HG02571 (cell line): Measurements from ENCODE around the gene CNKSR1.

Source experiments
- ATAC-seq: cut with Tn5 transposase; IDR thresholded peaks from one replicate; pipeline ENCODE4 v1.9.1; 2021; ENCODE audit warnings: mild to moderate bottlenecking, moderate library complexity; ENCODE audit not compliant: unreplicated experiment

The CNKSR1 gene

DNA sequence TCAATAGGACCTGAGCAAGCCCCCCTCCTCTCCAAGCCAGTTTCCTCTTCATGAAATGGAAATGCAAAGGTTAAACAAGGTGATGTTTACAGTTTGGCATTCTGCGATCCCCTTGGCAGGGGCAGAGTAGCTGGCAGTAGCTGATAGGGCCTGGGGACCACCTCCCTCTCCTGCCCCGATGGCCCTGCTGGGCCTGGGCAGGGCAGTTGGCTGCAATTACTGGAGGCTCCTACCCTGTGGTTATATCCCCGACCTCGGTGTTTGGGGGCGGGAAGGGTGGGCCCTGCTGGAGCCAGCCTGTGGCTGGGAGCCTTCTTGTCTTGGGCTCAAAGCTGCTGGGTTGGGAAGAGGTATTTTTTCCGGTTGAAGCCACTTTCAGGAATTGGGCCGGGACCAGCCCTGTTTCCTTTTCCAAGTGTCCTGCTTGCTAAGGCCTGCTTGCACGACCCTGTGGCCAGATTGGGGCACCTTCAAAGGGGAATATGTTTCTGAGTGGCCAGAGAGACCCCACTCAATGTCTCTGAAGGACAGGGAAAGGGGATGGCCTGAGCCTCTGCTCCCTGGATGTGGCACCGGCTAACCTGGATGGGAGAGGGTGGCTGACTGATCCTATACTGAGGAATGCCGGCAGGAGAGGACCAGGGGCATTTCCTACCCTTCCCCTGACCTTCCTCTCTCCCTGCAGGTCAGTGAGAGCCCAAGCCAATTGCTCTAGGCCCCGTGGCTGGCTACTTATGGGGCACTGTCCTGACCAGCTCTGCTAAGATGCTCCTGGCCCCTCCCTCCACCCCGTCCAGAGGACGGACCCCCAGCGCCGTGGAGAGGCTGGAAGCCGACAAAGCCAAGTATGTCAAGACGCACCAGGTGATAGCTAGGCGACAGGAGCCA lies 16.5 kb upstream of the CNKSR1 start:
- ATAC-seq: no peak

- no peak for ATAC-seq
These were observed 15.7 kb upstream of the CNKSR1 start for GRCh38 chr1:26161415-26162219.

DNA sequence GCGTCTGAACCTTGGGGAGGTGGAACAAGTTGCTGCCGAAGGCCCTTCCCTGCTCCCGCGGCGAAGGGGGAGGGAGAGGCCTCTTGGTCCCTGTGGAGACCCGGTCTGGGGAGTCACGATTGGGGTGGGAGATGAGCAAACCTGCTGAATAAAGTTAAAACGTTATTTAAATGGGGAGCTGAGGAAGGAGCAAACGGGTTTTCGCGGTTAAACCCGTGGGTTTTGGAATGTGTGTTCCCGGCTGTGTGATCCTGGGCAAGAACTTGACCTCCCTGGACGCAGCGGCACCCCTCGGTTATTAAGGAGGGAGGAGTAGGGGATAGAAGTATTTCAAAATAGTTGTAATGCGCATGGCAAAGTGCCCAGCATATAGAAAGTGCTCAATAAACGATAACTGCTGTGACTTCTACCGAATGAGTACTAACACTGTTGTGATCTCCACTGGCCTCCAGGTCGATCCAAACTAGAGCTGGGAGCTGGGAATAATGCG lies 15.0 kb upstream of the CNKSR1 start:
- ATAC-seq: no peak

DNA sequence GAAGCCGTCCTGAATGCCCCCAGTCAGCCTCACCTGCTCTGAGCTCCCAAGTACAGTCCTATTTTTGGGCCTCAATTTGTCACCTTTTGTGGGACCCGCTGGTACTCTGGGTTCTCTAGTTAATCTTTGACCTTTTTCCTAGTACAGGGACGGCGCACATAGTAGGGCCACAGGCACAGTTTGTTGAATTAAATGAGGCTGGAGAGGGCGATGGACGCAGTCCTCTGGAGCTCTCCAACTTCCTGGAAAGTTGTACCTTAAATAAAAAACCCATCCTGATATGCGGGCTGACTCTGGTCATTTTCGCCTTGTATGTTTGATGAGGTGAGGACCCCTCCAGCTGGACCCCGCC lies 13.6 kb upstream of the CNKSR1 start:
- ATAC-seq: no peak

GRCh38 chr1:26164036-26164860 lies 13.0 kb upstream of the CNKSR1 start:
- no peak for ATAC-seq

DNA sequence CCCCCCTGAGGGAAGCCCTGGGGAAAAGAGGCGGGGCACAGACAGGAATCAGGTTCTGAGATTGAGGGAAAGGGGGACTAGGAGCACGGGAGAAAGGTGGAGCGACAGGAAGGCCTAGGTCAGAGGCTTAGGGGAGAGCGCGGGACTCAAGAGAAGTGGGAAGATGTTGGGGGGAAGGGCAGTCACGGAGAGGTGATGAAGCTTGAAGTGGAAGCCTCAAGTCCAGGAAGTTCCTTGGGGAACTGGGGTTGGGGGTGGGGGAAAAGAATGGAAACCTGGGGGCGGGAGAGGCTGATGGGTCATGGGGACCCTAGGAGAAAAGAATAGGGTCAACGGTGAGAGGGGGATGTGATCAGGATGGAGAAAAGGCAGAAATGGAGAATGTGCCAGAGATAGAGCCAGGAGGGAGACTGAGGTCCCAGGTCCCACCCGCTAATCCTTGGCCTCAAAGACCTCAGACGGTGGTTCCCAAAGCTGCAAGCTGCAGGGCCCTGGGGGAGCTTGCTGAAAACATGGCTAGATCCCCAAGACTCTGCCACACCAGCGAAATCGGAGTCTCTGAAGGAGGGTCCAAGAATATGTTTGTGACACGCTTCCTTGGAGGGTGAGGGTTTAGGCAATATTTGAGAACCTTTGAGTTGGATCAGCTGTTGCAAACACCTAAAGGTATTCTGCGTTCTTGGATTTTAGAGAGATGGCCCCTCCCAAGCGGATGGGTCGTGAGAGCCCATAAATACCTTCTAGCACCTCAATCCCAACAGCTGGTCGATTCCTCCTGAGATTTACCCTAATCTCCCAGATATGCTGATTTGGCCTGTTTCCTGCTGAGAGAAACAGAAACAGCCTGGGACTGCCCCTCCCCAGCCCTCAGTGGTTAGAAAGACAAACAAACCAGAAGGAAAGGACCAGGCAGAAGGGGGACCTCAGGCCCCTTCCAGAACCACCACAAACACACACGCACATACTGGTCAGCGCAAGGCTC lies 12.1 kb upstream of the CNKSR1 start:
- no peak for ATAC-seq

DNA sequence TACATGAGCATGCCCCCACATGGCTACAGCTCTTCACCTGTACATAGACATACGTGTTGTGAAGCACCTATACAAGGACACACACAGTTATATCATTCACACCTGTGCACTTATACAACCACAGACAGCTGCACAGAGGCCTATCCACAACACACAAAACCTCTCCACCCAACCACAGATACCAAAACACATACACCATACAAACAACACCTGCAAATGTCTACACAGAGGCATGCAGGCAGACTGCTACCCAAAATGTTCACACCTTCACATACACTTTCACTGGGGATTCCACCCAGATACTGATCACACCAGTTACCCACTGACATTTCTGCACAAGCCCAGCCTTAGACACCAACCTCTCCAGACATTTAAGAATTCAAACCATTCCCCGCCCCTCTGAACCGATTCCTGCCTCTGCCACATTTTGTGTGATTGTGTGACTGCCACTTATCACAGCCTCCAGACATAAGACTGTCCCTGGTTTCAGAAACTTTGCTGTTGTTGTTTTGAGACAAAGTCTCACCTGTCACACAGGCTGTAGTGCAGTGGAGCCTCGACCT lies 10.5 kb upstream of the CNKSR1 start:
- ATAC-seq: no peak

DNA sequence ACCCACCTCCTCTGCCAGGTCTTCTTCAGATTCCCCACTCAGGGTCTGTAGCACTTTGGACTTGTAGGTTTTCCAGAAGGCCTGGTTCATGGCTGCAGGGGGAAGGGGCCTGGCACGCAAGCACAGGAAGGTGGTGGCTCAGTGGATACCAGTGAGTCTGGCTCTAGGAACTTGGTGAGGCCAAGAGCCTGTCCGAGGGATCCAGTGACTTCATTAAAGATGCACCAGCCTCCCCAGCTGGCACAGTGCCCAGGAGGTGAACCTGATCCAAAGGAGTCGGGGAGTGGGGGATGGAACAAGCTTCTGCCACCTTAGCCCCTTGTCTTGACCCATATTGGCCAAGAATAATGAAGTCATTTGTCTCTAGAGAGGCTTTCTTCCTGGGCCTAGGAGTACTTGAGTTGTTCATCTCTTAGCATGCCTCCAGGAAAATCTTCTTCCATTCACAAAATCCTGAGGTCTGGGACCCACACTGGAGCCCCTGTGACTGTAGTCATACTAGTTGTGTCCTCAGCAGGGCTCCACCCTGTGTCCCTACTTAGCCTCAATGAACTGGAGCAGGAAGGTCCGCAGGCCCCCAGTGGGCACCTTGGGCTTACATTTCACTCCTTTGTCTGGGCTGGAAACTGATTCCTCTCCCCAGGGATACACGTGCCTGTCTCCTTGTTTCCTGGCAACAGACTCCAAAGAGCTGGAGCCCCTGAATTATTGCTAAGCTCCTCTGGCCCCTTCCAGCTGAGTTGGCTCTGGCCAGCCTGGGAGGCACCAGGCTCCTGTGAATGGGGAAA lies 8.7 kb upstream of the CNKSR1 start, which contains the start of gene C1orf232:
TSS of gene C1orf232 (minus strand) at position 554 of the 788 bp plus-strand sequence. CDS start at position 90, 464 bp downstream.
- ATAC-seq: no peak

GRCh38 chr1:26169198-26169554 lies 8.1 kb upstream of the CNKSR1 start:
- ATAC-seq: no peak

DNA sequence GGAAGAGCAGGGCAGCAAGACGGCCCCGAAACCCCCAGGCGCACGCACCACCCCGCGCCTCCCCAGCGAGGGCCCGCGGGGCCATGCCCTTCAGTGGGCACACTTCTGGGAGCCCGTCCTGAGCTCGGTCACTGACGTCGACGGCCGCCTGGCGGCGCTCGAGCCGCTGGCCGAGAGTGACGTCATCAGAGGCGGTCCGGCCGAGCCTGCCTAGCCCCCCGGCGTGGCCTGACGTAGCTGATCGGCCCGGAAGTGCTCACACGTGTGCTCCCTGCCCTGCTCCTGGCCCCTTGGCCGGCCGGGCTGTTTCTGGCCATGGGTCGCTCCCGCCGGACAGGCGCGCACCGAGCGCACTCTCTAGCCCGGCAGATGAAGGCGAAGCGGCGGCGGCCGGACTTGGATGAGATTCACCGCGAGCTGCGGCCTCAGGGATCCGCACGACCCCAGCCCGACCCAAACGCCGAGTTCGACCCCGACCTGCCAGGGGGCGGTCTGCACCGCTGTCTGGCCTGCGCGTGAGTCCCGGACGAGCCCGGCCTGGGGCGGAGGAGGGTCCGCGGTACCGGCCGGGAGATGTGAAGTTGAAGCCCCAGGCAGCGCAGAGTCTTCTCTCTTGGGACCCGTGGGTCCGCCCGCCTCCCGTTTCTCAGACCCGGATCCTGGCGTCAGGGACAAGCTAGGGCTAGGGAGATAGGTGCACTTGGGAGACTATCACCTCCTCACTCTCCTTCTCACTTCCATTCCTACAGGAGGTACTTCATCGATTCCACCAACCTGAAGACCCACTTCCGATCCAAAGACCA lies 7.4 kb upstream of the CNKSR1 start, which contains the start of gene ZNF593:
TSS of gene ZNF593 (plus strand) at position 240 of the 803 bp plus-strand sequence. CDS start at position 316, 76 bp downstream.
- ATAC-seq: peak; percentile 85

DNA sequence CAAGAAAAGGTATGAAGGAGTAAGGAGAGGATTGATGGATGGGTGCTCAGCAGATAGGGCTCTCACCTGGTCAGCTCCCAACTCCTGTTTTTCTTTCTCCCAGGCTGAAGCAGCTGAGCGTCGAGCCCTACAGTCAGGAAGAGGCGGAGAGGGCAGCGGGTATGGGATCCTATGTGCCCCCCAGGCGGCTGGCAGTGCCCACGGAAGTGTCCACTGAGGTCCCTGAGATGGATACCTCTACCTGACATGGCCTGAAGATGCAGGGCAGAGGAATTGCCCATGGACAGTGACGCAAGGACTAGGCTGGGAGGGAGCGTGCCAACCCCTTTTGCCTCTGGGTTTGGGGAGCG lies 6.8 kb upstream of the CNKSR1 start:
- ATAC-seq: no peak

DNA sequence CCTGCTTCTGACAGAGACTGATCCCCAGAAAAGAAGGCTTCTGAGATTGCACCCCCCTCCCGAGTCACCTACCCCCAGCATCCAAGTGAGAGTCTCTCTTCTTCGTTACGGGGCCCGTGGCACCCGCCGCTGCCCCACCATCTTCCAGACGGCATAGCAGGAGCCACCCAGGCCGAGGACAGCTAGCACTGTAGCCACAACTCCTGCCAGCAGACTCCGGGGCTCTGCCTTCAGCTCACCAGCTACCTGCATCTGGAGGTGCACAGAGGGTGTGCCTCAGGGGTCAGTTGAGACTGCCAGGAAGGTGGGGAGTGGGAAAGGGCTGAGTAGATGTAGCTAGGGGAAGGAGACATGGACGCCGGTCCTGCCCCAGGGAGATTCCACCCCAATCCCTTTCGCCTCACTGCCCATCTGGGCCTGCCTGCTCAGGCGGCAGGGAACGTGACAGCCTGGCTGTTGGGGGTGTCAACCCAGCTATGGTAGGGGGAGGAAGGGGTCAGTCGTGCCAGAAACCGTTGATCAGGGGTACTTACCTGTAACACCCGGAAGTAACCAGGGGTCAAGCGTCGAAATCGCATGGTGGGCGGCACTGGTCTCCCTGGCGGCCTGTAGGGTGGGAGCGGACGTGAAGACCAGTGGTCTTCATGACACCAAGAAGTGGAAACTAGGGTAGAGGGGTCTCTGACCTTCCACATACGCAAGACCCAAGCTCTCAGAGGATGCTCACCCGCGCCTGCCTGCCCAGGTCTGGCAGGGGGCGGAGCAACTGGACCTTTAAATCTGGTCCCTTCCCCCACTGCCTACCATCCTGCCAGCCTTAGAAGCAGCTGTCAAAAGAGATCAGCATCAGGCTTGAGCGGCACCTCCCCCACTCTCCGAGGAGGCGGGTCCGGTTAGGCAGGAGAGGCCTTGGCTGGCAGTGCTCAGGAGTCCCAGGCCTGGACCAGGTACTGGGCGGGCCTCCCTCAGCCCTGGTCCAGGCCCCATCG lies 5.9 kb upstream of the CNKSR1 start, which contains the start of gene ZNF593OS:
TSS of gene ZNF593OS (minus strand) at position 749 of the 989 bp plus-strand sequence. CDS start at position 578, 171 bp downstream.
- ATAC-seq: no peak

DNA sequence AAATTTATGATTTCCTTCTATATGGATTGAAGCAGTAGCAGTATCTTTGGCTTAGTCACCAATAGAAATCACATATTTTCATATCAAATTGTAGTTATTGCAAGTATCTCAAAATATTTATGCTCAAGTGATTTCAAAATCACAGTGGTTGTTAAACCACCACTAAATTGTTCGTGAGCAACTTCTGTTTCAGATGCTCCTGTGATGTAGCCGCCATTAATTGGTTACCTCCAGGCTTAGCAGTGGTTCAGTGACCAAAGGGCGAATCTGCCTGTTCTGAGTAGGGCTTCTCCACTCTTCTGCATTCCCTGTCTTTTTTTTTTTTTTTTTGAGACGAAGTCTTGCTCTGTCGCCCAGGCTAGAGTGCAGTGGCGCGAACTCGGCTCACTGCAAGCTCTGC lies 1.9 kb upstream of the CNKSR1 start:
- ATAC-seq: no peak

DNA sequence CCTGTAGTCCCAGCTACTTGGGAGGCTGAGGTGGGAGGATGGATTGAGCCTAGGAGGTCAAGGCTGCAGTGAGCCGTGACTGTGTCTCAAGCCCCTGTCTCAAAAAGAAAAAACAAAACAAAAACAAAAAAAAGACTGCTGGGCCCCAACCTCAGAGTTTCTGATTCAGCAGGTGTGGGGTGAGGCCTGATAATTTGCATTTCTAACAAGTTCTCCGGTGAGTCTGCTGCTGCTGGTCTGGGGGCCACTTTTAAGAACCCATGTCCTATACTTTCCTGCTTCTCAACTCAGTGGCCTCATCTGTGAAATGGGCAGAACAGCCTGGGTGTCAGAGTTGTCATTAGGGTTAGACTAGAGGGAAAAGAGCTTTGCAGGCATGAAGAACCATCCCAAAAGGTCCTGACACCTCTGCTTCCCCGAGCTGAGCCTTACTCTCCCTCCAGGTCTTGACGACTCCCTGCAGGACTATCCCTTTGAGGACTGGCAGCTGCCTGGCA lies 2.8 kb downstream of the CNKSR1 start:
- no peak for ATAC-seq

DNA sequence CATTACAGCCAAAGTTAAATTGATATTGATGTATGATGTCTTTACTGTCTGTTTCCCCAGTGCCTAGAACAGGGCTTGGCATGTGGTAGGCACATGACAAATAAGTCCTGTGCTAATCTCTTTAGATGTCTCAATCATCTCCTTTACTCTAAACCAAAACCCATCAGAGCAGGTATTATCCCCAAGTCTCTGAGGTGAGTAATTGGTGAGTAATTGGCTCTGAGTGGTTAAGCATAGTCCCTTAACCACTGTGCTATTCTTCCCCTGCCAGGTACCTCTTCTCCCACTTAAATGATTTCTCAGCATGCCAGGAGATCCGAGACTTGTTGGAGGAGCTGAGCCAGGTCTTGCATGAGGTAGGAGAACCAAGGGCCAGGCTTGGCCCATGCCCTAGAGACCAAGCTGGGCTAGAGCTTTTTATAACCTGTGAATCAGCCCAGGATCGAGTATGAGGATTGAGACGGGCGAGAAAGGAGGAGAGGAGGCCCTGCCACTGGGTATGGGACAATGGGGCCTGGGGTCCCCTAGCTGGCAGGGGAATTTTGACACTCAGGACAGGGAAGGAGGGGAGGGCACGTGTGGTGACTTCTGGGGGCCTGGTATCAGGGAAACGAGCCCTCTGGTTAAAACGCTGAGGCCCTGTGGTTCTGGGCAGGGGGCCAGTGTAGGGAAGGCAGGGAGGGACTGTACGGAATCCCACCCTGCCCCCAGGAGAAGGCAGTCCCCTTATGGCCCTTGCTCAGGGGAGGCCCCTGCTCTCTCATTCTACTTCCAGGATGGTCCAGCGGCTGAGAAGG lies 4.5 kb downstream of the CNKSR1 start:
- no peak for ATAC-seq

GRCh38 chr1:26182383-26182696 lies 5.0 kb downstream of the CNKSR1 start:
- ATAC-seq: no peak
